Measurements from ENCODE around the gene COPZ1. TPM values are rescaled to one million over a fixed set of nuclear protein-coding genes. Genes with fewer than 3 reads are reported as not detected.

COPZ1 gene
- polyA plus RNA-seq, 1 donor from 2014 or later = 135 TPM

DNA sequence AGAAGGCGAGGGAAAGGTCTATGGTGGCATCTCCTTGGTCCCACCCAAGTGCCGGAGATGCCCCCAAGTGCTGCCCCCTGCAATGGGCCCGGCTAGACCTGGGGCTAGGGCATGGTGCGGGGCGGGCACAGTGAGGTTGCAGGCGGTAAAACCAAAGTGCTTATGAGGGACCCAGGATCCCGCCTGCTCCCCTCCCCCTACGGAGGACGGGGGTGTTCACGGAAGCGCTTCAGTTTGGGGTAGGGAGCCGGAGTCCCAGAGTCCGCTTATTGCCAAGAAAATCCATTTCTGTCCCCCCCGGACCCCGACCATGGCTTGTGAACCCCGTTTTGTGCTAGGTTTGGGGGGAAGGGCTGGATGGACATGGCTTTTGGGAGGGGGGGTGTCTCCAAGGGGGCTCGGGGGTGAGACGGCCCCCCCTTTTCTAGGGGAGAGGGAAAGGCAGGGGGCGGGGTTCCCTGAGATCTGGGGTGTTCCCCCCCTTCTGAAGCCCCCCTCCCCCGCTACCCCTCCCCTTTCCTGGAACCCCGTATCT is 44.7 kb downstream of the COPZ1 start:
- no peaks in the 10 kb centered on the region for H3K36me3 Mint-ChIP-seq
- no peaks in the 10 kb centered on the region for H3K9me3 Mint-ChIP-seq
- H3K27me3 Mint-ChIP-seq = no peaks in the 10 kb centered on the region
- peaks cover 11 to 19% (median 12%) of the 10 kb centered on the region in 3 donors for H3K4me1 Mint-ChIP-seq
- H3K4me3 Mint-ChIP-seq = peak overlapping the region in 1 of 4 donors; percentile 59
- no peak overlapping the region for H3K27ac Mint-ChIP-seq

DNA sequence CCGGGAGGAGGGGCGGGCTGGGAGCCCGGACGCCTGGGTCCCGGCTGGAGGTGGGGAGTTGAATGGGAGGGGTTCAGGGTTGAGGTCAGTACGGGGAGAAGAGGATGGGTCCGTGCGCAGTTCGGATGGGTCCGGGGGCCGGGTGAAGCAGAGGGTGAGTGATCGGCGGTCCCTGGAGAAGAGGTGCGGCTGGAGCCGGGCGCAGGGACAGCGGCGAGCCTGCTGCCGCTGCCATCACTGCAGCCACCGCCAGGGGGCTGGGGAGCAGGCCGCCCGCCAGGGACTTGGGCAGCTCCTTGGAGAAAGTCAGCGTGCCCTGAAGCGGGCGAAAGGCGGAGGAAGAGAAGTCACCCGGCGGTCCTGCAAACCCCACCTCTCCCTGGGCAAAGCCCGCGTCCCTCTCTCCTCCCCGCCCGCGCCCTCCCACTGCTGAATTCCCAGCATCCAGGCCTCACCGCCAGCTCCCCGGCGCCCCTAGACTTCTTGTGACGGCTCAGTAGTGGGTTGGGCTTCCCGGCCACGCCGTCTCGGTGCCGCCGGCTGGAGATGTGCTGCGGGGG is 45.3 kb downstream of the COPZ1 start:
- no peak overlapping the region for H3K4me3 Mint-ChIP-seq
- H3K27me3 Mint-ChIP-seq = no peaks in the 10 kb centered on the region
- no peaks in the 10 kb centered on the region for H3K36me3 Mint-ChIP-seq
- H3K27ac Mint-ChIP-seq = no peak overlapping the region
- H3K4me1 Mint-ChIP-seq = peaks cover 11 to 19% (median 13%) of the 10 kb centered on the region in 3 donors
- H3K9me3 Mint-ChIP-seq = no peaks in the 10 kb centered on the region

DNA sequence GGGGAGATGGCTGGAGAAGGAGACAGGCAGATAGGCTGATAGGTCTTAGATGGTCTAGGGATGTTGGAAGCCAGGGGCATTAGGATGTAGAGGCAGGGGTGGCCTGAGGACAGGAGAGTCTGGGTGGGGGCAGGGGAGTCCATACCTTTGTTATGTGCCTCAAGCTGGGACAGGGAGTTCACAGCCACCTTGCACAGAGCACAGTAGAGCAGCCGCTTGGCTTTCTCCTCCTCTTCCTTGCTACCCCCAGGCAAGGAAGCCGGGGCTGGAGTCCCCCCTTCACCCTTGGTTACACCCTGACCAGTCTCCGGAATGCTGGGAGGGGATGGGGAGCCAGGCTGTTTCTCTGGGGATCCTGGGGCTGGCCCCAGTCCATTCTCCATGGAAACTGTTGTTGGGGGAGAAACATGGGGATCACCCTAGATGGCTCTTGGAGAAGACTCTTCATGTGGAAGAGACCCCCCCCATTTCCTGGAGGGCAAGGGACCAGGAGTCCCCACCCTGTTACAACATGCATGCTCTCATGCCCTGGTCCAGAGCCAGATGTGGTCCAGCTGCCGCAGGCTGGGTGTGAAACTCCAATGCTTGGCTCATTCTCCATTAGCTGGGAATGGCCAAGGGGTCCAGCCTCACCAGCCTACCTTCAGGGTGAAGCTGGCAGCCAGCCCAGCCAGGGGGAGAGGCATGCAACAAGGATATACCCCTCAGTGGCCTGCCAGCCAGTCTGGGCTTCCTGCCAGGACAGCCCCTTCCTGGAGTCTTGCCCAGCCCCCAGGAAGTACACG is 46.6 kb downstream of the COPZ1 start:
- H3K9me3 Mint-ChIP-seq = no peaks in the 10 kb centered on the region

DNA sequence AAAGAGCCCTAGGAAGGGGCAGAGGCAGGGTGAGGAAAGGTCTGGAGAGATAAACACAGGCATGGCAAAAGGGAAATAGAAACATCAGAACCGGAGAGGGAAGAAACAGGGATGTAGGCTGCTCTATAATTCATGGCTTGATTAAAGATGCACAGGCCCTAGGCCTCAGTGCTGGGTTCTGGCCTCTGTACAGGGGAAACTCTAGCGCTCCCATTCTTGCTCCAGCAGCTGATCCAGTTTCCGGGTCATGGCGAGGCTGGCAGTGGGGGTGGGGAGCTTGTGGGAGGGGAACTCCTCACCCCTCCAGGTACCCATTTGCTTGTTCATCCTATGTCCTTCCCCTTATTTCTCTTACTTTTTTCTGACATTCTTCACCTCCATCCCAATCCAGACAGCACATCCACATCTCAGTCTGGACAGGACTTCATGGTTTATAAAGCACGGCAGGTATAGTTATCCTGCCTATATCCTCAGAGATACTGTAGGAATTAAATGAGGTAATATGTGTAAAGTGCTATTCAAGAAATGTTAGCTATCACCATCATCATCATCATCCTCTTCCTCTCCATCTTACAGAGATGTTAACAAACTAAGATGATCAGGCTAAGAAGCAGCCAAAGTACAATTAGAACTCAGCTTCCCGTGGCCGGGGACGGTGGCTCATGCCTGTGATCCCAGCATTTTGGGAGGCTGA is 47.3 kb downstream of the COPZ1 start:
- H3K36me3 Mint-ChIP-seq = no peaks in the 10 kb centered on the region
- peak overlapping the region in 1 of 3 donors; percentile 68 for H3K27ac Mint-ChIP-seq
- H3K4me3 Mint-ChIP-seq = no peak overlapping the region
- H3K9me3 Mint-ChIP-seq = no peaks in the 10 kb centered on the region
- no peaks in the 10 kb centered on the region for H3K27me3 Mint-ChIP-seq
- H3K4me1 Mint-ChIP-seq = peaks cover 11 to 17% (median 11%) of the 10 kb centered on the region in 3 donors

More for the DNA sequence above, 46.6 kb downstream of the COPZ1 start:
- Mint-ChIP-seq H3K27me3 (no peaks in the 10 kb centered on the region), H3K4me1 (peaks cover 11 to 19% (median 13%) of the 10 kb centered on the region in 3 donors), H3K36me3 (no peaks in the 10 kb centered on the region), H3K4me3 (no peak overlapping the region), H3K27ac (peak overlapping the region in 1 of 3 donors; percentile 68)

DNA sequence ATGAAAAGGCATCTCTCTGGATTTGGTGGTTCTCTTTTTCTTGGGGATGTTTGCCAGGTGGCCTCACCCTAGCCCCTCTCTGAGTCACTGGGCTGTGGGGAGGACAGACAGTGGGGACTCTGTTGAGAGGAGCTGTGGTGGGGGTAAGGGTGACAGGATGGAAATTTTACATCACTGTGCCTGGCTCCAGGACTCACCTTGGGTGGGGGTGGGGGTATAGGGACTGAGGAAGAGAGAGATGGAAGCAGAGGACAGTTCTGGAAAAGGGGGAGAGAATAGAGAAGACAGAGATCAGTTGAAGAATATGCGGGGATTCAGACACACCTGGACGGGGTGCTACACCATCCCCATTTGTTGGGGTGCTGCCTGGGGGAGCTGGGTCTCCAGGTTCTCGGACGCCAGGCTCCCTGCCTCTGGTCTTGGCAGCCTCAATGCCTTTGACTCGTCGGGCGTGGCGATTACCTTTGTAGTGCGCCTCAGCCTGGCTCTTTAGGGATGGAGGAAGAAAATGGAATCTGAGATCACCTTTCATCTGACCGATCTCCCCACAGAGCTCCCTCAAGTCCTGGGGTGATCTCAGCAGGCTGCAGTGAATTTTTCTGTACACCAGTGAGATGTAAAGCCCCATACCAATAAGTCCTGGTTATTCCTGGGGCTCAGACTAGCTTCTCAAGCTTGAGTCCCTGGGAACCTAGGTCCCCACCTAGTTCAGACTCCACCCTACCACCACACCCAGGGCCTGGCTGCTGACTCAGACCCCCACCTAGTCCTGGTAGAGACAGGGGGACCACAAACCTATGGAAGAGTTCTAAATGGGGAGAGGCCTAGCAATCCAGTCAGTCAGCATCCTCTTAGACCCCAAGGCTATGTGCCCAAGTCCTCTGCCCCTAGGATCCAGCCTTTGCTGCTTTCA is 49.0 kb downstream of the COPZ1 start:
- Mint-ChIP-seq H3K27ac (no peak overlapping the region), H3K36me3 (no peaks in the 10 kb centered on the region), H3K4me1 (peaks cover under 1 to 7% (median 3%) of the 10 kb centered on the region in 3 donors), H3K27me3 (no peaks in the 10 kb centered on the region), H3K4me3 (peak overlapping the region in 1 of 4 donors; percentile 23), H3K9me3 (no peaks in the 10 kb centered on the region)

DNA sequence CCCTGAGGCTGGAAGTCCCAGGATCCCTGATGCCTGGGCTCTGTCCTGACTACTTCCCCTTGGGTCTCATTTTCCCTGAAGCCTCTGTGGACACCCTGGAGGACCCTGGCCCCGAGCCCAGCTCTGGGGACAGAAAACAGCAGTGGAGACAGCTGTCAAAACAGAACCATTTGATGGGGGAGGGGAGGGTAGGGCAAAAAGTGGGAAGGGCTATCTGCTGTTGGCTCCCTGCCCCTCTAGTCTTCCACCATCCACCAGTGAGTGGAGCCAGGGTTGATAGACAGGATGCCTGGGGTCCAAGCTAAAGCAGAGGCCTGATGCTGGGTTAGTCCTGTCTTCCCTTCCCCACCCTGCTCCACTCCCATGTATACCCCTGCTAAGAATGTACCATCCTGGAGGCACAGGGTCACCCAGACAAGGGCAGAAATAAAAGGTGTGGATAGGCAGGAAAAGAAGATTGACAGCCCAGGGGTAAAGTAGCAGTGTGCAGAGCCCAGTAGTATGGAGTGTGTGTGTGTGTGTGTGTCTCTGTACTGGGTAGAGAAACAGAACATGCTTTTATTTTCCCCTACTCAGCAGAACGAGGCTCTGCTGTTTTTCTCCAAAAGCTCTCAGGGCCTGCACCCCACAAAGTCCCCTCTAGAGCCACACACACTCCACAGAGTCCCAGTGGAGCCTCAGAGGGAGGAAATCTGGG is 49.8 kb downstream of the COPZ1 start:
- peaks cover 3 to 10% (median 5%) of the 10 kb centered on the region in 3 donors for H3K4me1 Mint-ChIP-seq
- H3K4me3 Mint-ChIP-seq = no peak overlapping the region
- no peaks in the 10 kb centered on the region for H3K9me3 Mint-ChIP-seq
- peaks cover 2% of the 10 kb centered on the region for H3K27me3 Mint-ChIP-seq
- peaks cover 2% of the 10 kb centered on the region for H3K36me3 Mint-ChIP-seq
- no peak overlapping the region for H3K27ac Mint-ChIP-seq

DNA sequence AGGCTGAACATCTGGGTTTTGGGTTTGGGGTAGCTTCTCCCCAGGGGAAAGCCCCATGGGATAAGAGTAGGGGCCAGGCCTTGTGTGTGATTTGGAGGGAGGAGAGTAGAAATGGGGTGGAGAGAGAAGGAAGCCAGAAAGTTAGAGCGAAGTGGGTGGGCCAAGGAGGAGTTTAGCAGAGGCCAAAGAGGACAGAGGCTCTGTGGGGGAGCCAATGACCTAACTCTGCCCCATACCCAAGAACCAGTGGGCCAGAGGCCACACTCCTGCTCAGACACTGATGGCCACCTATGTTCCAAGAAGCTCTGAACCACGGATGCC is 50.3 kb downstream of the COPZ1 start:
- no peak overlapping the region for H3K27ac Mint-ChIP-seq
- H3K4me1 Mint-ChIP-seq = peaks cover 5 to 13% (median 7%) of the 10 kb centered on the region in 3 donors
- H3K27me3 Mint-ChIP-seq = peaks cover 3% of the 10 kb centered on the region
- H3K4me3 Mint-ChIP-seq = no peak overlapping the region
- H3K9me3 Mint-ChIP-seq = no peaks in the 10 kb centered on the region
- peaks cover 4% of the 10 kb centered on the region for H3K36me3 Mint-ChIP-seq

DNA sequence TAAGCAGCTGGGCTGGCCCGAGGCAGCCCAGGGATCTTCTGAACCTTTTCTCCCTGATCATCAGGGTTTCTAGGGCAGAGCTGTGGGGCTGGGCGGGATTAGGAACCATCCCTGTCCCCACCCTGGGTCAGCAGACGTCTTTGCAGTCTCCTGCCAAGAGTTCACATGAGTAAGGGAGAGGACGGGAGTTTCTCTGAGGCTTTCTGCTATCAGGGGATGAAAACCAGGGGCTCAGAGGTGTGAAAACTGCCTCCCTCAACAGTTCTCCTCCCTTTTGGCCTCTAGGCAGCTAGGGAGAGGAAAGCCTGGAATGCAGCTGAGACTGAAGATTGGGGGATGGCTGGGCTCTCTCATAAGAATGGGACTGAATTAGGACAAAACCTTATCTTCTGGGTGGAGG is 51.7 kb downstream of the COPZ1 start:
- Mint-ChIP-seq H3K9me3 (no peaks in the 10 kb centered on the region), H3K27ac (peak overlapping the region in 1 of 3 donors; percentile 68), H3K27me3 (peaks cover 3% of the 10 kb centered on the region), H3K4me1 (peaks cover 7 to 13% (median 9%) of the 10 kb centered on the region in 3 donors), H3K36me3 (peaks cover 4% of the 10 kb centered on the region), H3K4me3 (no peak overlapping the region)

DNA sequence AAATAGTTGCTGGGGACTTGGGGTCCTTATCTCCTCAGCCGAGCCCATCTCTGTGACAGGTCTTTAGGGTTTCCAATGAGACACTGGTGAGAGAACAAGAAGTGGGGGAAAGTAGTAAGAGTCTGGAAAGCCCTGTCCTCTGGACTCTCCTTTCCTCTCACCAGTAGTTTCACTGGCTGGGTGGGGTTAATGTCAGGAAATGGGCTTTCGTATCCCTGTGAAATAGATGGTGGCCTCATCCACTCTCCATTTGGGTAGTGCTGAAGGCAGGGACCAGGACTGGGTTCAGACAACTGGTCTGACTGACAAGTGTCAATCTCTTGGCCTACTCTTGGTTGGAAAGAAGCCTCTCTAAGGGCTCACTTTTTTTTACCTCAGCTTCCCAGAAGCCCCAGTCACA is 52.1 kb downstream of the COPZ1 start:
- Mint-ChIP-seq H3K27ac (no peak overlapping the region), H3K9me3 (no peaks in the 10 kb centered on the region), H3K27me3 (peaks cover 3% of the 10 kb centered on the region)

DNA sequence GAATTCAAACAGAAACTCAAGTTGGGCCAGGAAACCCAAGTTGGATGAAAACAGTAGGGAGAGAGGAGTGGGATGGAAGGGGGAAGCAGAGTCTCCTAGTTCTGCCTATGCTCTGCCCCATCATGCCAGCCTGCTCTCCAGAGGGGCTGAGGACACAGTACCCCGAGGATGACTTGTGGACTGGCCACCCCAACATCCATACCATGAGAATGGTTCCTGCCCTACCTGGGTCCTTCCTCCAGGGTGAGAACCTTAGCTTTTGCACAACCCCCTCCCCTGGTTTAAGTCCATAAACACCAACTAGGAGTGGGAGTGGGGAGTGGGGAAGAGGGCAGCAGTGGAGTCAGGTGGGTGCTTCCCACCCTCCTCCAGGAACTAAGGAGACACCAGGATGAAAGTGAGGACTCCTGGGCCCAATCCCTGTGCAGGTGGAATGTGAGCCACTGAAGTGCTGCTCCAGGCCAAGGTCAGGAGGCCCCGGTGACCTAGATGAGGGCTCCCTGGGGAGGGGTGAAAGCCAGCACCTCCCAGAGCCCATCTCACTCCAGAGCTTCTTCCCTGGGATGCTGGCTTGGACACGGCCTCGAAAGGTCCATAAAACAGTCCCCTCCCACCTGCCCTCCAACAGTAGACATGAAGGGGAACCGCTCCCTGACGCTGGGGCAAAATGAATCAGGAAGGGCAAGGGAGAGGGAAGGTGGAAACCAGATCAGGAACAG is 53.0 kb downstream of the COPZ1 start:
- H3K36me3 Mint-ChIP-seq = peaks cover 4% of the 10 kb centered on the region
- H3K27ac Mint-ChIP-seq = no peak overlapping the region
- H3K4me3 Mint-ChIP-seq = peak overlapping the region in 1 of 4 donors; percentile 72
- H3K9me3 Mint-ChIP-seq = no peaks in the 10 kb centered on the region
- peaks cover 7 to 13% (median 11%) of the 10 kb centered on the region in 3 donors for H3K4me1 Mint-ChIP-seq
- H3K27me3 Mint-ChIP-seq = peaks cover 3% of the 10 kb centered on the region

More for the DNA sequence above, 52.1 kb downstream of the COPZ1 start:
- H3K4me3 Mint-ChIP-seq = peak overlapping the region in 1 of 4 donors; percentile 72
- H3K4me1 Mint-ChIP-seq = peaks cover 7 to 13% (median 11%) of the 10 kb centered on the region in 3 donors
- peaks cover 4% of the 10 kb centered on the region for H3K36me3 Mint-ChIP-seq

DNA sequence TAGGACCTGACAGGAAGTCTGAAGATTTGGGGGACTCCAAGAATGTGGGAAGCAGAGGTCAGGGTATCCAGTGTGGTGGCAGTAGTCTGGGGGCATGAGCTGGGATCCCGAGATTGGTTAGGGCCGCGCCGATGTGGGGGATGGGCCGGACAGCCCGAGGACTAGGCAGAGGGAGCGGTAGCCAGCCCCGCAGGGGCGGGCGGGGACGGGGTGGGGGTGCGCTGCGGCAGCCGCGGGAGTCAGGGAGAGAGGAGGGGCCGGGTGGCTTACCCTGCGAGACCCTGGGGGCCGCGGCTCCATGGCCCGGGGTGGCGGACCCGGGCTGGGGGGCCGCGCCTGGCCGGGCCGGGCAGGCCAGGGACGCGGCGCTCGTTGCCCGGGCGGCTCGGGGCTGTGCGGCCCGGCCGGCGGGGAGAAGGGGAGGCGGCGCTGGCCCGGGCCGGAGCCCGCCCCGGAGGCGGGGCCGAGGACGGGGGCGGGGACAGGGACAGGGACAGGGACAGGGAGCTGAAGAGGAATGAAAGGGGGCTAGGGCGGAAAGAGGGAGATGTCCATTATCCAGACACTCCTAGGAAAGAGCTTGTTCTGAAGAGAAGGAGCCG is 54.0 kb downstream of the COPZ1 start:
- no peaks in the 10 kb centered on the region for H3K9me3 Mint-ChIP-seq
- peak overlapping the region in 3 of 4 donors; percentile 44 to 80 (median 51) for H3K4me3 Mint-ChIP-seq
- H3K36me3 Mint-ChIP-seq = peaks cover 4% of the 10 kb centered on the region
- H3K27ac Mint-ChIP-seq = no peak overlapping the region
- H3K27me3 Mint-ChIP-seq = peaks cover 3% of the 10 kb centered on the region
- H3K4me1 Mint-ChIP-seq = peaks cover 8 to 15% (median 11%) of the 10 kb centered on the region in 3 donors

DNA sequence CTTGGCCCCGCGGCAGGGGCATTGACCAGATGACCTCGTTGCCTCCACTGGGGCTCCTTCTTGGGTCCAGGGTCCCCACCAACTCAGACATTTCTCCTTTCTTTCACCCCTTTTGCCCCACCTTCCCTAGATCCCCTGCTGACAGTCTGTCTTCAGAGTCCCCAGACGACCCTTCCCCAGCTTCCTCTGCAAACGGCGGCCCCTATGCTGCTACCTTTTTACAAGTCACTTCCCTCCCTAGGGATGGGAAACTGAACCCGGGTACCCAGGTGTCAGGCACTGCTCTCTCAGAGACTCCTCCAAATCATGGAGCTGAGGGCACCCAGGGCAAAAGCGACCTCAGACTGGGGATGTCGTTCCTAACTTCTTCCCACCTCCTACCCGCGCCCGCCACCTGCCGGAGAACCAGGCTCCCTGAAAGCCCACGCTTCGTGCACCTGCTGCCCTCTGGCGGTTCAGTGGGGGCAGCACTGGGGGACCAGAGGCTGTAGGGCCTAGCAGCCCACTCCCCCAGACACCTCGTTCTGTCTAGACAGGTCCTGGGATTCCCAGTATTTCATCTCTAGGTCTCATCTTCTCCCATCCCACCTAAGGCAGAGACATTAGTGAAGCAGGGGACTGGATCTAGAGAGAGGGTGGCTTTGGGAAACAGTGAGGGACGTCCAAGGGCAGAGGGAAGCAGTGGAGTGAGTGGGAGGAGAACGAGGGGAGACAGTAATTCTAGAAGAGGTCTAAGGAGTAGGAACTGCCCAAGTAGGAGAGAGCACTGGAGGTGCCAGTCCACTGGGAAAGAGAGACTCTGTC is 54.7 kb downstream of the COPZ1 start:
- peaks cover 14 to 22% (median 15%) of the 10 kb centered on the region in 3 donors for H3K4me1 Mint-ChIP-seq
- H3K4me3 Mint-ChIP-seq = peak overlapping the region in 3 of 4 donors; percentile 44 to 83 (median 51)
- peaks cover 3% of the 10 kb centered on the region for H3K27me3 Mint-ChIP-seq
- peaks cover 4% of the 10 kb centered on the region for H3K36me3 Mint-ChIP-seq
- no peak overlapping the region for H3K27ac Mint-ChIP-seq
- H3K9me3 Mint-ChIP-seq = no peaks in the 10 kb centered on the region

Measured in IgD-negative memory B cell (primary cell).